Renal cortex interstitium (tissue), 15 donors: ENCODE measurements around the gene S100Z. TPM values are rescaled to one million over a fixed set of nuclear protein-coding genes. Genes with fewer than 3 reads are reported as not detected.
"Not testable (repeated sequence)": the region's sequence is repeated elsewhere in the genome, so short reads cannot be mapped to it uniquely, and the experiment has no call there.

Experiments used
- DNase-seq, 11 donors: peaks; one replicate each; pipeline ENCODE4 v3.0.0-alpha.2; 2013; ENCODE audit warnings: low read depth in 9 of 11, low spot score in 4 of 11; ENCODE audit errors: extremely low read depth in 1 of 11
- long read RNA-seq, 16 experiments: transcript quantifications; one replicate each; lab custom pipeline, GENCODE V29; 2026
- polyA plus RNA-seq, 3 donors: library from polyadenylated mRNA; unstranded; fragments of 120-200 nt; gene quantifications; one replicate each; pipeline ENCODE4 v1.2.1, GENCODE V29; 2013; ENCODE audit not compliant: insufficient read length in 3 of 3

The S100Z gene
- under 1 TPM; 0.20 to 0.30 (median 0.22) TPM for polyA plus RNA-seq
- long read RNA-seq, donor 1 = 0 reads
- long read RNA-seq, donor 2 = 0 reads
- long read RNA-seq, donor 3 = 0 reads
- long read RNA-seq, donor 4 = 0 reads
- long read RNA-seq, donor 5 = 0 reads
- long read RNA-seq, donor 6 = 0 reads
- long read RNA-seq, donor 7 = 0 reads
- long read RNA-seq, donor 8 = 0 reads
- long read RNA-seq, donor 9 = 0 reads
- long read RNA-seq, donor 10 = 0 reads
- long read RNA-seq, donor 11 = 0 reads
- long read RNA-seq, donor 12 = 0 reads
- long read RNA-seq, donor 13 = 0 reads
- long read RNA-seq, donor 14 = 0 reads
- long read RNA-seq, donor 15 = 0 reads
- long read RNA-seq, donor 16, partial matches to known transcripts = 0 of 1 reads
- long read RNA-seq, donor 16, other reads (novel, unspliced or antisense) = 0 of 1 reads

DNA sequence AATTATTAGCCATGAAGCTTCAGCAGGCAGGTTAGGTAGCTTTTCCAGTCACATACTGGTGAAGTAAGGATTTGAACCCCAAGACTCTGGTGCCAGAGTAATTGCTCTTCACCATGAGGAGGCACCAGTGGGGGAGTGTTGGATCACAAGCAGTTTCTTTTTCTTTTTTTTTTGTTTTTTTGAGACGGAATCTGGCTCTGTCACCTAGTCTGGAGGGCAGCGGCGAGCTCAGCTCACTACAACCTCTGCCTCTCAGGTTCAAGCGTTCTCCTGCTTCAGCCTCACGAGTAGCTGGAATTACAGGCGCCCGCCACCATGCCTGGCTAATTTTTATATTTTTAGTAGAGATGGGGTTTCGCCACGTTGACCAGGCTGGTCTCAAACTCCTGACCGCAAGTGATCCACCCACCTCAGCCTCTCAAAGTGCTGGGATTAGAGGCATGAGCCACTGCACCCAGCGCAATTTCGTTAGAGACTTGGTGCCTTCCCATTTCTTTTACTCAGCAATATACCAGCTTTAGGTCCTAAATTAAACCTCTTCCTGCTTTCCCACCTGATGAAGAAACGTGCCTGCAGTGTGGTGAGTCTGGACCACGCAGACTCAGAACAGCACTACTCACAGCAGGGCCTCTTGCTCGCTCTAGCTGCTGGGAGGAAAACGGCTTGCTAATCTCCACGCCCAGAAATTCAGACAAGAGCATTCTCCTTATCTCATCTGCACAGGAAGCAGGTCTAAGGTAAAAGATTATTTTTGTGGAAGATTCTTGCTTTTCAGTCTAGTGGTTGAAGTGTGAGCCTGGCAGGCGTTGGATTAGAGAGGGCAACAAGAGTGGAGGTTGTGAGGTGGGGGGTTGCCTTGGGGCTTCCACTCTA lies at the start of gene S100Z:
Gene S100Z, plus strand, starts transcription at position 596 of the 873 bp plus-strand sequence. CDS start 25,346 bp downstream, outside the sequence.
- DNase-seq = no peak

DNA sequence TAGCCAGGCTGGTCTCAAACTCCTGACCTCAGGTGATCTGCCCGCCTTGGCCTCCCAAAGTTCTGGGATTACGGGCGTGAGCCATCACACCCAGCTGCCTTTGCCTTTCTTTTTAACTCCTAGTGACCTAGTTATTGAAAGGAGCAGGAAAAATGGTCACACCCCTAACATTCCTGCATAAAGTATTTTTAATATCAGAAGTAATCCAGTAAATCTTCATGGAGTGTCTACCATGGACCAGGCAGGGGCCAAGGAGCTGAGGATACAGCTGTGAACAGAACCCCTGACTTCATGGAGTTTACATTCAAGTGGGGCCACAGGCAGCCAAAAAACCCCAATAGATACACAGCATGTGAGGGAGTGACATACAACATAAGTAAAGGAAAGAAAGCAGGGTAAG lies 49.2 kb upstream of the S100Z start:
- no peak for DNase-seq

DNA sequence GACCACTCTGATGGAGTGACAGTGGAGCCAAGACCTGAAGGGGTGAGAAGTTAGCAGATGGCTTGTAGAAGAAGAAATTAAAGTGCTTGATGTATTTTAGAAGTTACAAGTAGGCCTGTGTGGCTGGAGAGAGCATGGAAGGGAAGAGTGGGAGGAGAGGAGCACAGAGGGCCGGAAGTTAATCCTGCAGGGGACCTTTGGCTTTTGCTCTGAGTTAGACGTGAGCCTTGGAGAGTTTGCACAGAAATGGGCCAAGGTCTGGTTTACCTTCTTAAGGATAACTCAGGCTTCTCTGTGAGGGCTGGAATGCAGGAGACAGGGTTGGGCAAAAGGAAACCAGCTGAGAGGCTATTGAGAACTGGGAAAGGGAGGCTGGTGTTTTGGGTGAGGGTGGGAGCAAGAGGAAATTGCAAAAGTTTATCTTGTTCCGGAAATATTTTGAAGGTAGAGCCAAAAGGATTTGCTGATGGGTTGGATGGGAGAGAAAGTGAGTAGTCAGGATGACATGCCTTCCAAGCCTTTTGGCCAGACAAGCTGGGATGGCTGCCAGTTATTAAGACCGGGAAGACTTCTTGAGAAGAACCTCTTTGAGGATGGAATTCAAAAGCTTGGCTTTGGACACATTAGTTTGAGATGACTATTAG lies 48.5 kb upstream of the S100Z start:
- DNase-seq = no peak

DNA sequence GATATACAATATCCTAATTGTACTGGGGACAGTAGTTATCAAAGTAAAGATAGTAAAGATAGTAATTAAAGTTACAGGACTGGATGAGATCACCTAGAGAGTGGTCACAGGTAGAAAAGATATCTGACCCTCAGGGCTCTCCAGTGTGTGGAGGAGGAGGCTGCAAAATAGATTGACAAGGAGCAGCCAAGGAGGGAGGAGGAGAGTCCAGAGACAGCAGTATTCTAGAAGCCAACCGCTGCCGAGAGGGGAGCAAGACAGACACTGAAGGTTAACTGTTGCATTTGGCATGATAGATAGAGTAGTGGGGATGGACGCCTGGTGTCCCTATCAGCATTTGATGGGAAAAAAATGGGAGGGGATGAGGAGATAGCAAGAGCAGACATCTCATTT lies 48.0 kb upstream of the S100Z start:
- no peak for DNase-seq

DNA sequence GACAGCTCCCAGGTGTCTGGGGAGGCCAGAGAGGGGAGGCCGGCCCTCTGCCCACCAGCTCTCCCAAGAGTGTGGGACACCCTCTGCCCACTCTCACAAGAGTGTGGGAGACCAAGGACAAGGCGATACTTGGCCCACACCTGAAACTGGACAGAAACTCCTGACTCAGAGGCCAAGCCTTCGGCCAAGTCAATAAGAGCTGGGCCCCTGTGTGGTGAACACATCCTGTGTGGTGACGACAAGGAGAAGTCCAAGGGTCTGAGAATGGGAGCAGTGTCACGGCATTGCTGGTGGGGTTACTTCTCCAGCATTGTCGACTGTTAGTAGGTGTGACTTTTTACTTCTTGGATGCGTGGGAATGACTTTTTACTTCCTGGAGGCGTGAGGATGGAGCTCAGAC lies 45.5 kb upstream of the S100Z start:
- DNase-seq = no peak

DNA sequence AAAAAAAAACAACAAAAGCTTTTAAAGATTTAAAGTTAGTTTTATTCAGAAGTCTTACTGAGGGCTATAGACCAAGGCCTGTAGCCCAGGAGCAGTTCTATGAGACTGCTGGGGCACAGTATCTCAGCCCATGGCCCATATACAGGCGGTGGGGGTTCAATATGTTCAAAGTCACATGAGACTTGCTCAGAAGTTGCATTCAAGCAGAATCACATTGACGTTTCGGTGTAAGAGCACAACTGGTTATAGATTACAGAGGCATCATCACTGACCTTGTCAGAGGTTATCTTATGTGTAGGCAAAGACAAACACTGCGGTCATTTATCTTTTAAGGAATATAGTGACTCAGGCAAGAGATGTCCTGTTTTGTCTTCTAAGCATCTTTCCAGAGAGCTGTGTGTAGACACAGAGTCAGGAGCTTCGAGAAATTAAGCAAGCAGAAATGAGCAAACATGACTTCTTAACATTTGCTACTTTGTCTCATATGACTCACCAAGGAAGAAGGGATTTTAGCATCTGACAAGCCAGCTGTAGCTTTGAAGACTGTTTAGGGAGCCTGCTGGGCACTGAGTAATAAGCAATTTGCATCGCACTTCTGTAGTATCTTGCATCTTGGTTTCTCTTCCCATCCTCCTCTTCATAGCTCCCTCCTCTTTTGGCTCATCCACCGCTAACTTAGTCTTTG lies 43.9 kb upstream of the S100Z start:
- DNase-seq = no peak

DNA sequence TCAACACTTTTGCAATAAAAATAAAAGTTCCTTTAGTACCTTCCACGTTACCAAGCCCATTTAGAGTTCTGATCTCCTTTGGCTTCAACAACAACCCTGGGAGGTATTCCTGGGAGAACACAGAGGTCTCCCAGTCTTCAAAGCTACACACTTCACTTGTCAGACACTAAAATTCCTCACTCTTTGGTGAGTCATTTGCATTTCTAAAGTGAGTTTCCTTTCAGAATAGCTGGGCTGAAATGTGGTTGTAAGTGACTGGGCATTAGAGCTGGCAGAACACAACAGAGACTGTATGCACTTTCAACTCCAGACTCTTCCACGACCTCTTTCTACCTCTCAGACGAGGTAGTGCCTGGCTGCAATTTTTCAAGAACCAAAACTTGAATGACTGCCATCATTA lies 42.5 kb upstream of the S100Z start:
- DNase-seq = no peak

DNA sequence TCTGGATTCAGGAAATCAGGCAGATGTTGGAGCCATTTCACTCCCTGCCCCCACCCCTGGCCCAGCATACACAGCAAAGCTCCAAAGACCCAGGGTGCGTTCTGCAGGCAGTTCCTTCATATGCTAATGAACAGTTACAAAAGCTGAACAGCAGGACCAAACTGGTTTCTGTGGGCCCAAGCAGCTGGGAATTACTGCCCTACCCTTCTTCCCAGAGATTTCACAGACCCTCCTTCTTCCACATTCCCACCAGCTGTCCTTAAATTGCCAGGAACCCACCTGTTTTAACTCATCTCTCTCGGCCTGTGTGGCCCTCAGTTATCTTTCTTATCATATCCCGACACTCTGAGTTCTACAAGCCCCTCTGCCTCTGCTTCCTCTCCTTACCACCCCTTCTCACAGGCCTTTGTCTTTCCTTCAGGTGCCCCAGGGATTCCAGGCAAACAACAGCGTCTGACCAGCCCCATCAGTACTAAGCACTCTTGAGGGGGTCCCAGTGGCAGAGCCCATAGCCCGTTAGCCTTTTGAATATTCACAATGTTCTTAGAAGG lies 41.6 kb upstream of the S100Z start:
- DNase-seq = no peak

DNA sequence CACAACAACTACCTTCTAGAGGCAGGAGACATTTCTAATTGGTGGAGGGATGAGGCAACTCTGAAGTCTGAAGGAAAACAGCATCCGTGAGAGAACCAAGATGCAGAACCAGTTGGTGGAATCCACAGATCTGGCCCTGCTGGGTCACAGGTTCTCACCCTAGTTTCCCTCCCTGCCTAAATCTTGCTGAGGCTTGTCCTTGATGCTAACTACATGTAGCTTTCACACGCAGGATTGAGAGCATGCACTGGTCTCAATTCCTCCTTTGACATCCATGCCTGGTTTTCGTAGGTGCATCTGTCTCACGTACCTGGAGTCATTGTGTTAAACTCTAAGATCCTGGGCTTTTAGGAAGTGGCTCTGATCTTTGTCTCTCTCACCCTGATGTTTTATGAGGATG lies 40.7 kb upstream of the S100Z start:
- no peak for DNase-seq

DNA sequence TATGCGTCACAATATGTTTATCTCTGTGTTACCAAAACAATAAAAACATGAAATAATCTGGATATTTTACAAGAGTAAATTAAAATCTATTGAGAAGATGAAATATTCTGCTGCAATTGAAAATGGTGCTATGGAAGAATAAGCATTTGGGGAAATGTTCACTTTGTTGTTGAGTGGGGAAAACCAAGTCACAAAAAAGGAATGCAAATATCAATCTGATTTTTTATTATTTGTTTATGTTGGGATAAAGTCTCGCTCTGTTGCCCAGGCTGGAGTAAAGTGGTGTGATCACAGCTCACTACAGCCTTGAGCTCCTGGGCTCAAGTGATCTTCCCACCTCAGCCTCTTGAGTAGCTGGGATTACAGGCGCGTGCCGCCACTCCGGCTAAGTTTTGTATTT lies 39.6 kb upstream of the S100Z start:
- DNase-seq = no peak

DNA sequence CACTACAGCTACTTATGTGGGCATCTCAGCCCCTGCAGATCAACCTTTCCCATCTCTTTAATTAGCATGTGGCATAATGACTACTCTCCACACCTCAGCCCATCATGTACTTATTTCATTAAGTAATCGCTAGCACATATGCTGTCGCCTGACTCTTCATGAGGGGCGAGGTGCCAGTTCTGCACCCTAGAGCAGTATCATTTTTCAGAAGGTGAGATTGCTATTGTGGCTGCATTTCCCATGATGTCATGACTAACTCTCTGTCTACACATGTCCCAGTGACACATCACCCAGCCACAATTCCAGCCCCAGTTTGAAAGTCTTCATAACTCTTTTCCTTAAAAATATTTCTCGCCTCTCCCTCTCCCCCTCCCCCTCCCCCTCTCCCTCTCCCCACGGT lies 38.6 kb upstream of the S100Z start:
- no peak for DNase-seq

DNA sequence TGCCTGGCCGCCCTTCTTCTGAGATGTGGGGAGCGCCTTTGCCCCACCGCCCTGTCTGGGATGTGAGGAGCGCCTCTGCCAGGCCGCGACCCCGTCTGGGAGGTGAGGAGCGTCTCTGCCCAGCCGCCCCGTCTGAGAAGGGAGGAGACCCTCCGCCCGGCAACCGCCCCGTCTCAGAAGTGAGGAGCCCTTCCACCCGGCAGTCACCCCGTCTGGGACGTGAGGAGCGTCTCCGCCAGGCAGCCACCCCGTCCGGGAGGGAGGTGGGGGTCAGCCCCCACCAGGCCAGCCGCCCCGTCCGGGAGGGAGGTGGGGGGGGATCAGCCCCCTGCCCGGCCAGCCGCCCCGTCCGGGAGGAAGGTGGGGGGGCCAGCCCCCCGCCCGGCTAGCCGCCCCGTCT lies 37.6 kb upstream of the S100Z start:
- not testable (repeated sequence) for DNase-seq

DNA sequence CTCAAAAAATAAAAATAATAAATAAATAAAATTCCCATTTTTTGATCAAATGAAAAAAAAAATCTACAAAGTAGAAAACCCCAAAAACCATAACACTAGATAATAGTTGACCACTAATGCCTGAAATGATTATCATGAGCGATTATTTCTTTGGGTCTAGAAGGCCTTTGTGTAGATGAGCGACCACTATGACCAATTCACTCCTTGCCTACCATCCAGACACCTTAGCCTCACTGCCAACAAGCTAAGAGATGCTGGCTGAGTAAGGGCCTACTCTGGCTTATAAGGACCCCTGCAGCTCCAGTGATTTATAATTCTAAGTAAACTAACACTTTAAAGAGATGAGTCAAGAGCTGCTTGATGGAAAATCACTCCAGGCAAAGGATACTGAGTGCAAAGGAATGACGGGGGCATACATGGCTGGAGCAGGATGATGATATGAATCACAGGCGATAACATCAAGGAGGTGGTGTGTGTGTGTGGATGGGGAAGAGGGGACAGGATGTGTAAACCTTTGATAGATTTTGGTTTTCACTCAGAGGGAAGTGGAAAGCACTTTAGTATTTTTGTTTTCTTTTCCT lies 35.7 kb upstream of the S100Z start:
- DNase-seq = no peak

DNA sequence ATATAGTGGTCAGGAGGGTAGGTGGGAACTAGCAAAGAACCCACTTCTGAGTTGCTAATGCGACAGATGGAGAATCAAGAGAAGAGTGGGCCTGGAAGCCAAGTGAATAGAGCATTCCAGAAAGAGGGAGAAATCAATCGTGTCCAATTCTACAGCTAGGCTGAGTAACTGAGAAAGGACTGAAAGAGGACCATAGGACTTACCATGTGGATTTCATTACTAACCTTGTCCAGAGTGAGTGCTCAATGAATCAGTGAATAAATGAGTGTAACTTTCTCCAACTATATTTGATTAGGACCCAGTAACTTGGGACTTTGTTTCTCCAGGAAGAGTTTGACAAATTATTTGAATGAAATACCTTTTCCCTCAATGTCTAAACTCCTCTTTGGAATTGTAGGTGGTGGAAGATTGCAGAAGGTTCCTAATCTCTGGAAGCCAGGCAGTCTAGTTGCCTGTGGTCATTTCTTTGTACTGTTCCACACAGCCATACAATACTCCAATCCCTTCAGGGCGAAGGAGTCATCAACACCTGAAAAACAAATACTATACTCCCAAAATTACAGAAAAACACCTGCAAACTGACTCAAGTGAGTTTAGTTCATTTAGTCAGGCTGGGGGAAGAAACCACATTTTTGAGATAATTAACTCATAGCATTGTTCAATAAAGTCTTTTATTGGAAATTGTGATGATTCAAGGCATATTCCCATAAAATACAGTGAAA lies 33.5 kb upstream of the S100Z start:
- no peak for DNase-seq

DNA sequence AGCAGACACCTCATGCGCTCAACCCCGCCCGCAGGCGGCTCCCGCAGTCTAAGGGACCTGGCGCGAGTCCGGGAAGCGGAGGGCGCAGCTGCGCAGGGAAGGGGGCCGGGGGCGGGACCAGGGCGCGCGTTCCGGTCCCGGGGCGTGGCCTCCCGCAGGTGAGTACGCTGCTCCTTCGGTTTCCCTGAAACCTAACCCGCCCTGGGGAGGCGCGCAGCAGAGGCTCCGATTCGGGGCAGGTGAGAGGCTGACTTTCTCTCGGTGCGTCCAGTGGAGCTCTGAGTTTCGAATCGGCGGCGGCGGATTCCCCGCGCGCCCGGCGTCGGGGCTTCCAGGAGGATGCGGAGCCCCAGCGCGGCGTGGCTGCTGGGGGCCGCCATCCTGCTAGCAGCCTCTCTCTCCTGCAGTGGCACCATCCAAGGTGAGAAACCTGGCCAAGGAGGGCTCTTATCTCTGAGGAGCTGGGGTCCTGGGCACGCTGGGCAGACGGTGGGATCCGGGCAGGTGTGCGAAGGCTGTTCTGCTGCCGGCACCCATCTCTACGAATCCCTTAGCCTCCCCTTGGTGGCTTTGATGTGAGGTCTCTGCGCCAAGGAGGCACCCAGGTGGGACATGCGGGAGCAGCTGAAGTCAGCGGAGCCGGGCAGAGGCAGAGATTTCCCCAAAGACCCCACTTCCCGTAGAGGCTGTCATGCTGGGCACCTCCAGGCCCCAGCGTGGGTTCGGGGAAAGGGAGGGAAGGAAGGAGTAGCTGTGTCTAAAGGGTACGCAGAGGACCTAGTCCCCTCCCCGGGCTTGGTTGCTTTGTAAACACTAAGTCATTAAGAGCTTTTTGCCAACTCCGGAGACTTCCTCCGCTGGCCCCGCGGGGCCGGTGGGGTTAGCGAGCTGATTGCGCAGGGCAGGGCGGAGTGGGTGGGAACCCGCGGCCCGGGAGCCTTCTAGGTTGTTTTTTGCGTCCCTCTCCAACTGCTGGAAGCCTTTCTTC lies 30.7 kb upstream of the S100Z start, which contains the start of gene F2RL1:
Gene F2RL1, plus strand, starts transcription at position 187 of the 988 bp plus-strand sequence. Its CDS starts 153 bp downstream, at position 340.
- DNase-seq = peak in 10 of 11 donors; percentile 43 to 79 (median 67)

DNA sequence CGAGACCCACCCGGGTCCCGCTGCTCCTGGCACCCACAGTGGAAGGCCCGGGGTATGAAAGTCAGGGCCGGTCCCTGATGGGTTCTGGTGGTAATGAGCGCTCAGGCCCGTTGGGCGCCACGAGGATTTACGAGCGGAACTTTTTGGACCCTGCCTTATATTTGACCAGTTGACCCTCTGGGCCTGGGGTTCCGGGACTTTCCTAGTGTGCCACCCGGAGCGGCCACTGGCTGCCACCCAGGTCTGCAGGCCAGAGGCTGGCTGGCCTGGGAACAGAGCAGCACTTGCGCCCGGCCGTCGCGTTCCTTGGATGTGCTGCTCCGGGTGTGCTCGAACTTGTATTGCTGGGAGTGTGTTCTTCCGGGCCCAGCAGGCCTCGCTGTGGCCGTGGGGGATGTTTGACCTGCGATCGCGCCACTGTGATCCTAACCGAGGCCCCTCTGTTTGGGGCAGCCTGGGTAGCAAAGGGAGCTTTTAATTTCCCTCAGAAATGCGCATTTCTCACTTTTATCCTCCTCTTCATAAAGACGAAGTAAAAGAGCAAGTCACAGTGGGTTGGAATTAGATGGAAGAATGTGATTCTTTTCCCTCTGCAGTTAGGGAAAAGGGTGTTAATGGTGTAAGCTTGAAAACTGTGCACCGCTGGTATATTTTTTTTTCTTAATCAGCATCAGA lies 29.8 kb upstream of the S100Z start:
- DNase-seq = no peak
